ENCODE data around the gene PCDHGB4.

PCDHGB4 gene

GRCh38 chr5:141356133-141356532 is 31.4 kb upstream of the PCDHGB4 start:
- H3K4me3 ChIP-seq (ENCODE audit: low read length), result no peak overlapping the region

GRCh38 chr5:141356950-141357349 is 30.5 kb upstream of the PCDHGB4 start:
- H2AFZ ChIP-seq (ENCODE audit: low read depth, low read length), result no peak overlapping the region
- no peaks in the 10 kb centered on the region for H3K27me3 ChIP-seq (ENCODE audit: insufficient read depth, low read length)
- no peaks in the 10 kb centered on the region for H3K4me1 ChIP-seq (ENCODE audit: insufficient read depth, low read length)
- no peak overlapping the region for H3K4me3 ChIP-seq (ENCODE audit: low read length)
- no peaks in the 10 kb centered on the region for H3K36me3 ChIP-seq (ENCODE audit: insufficient read depth, low read length)
- peaks cover 40% of the 10 kb centered on the region for H3K9me3 ChIP-seq (ENCODE audit: low read length)

More at GRCh38 chr5:141356133-141356532, 31.4 kb upstream of the PCDHGB4 start:
- Histone ChIP-seq H3K27me3 (ENCODE audit: insufficient read depth, low read length) (no peaks in the 10 kb centered on the region), H3K9me3 (ENCODE audit: low read length) (peaks cover 42% of the 10 kb centered on the region), H2AFZ (ENCODE audit: low read depth, low read length) (no peak overlapping the region), H3K4me1 (ENCODE audit: insufficient read depth, low read length) (no peaks in the 10 kb centered on the region), H3K36me3 (ENCODE audit: insufficient read depth, low read length) (no peaks in the 10 kb centered on the region)

- H3K4me3 ChIP-seq (ENCODE audit: low read length), result no peak within 1 kb of the TSS
- H3K4me1 ChIP-seq (ENCODE audit: insufficient read depth, low read length), result no peaks in the 10 kb centered on the region
- no peak within 1 kb of the TSS for H2AFZ ChIP-seq (ENCODE audit: low read depth, low read length)
- H3K36me3 ChIP-seq (ENCODE audit: insufficient read depth, low read length), result no peaks in the 10 kb centered on the region
- peaks cover 47% of the 10 kb centered on the region for H3K9me3 ChIP-seq (ENCODE audit: low read length)
- no peaks in the 10 kb centered on the region for H3K27me3 ChIP-seq (ENCODE audit: insufficient read depth, low read length)
Measured at GRCh38 chr5:141359790-141360426, 27.6 kb upstream of the PCDHGB4 start, which contains the start of gene PCDHGB2. Gene PCDHGB2 (plus strand): TSS chr5:141359994. CDS start chr5:141360136, 142 bp downstream.

- Histone ChIP-seq H2AFZ (ENCODE audit: low read depth, low read length) (no peak overlapping the region), H3K4me3 (ENCODE audit: low read length) (no peak overlapping the region), H3K36me3 (ENCODE audit: insufficient read depth, low read length) (no peaks in the 10 kb centered on the region), H3K9me3 (ENCODE audit: low read length) (peaks cover 47% of the 10 kb centered on the region), H3K4me1 (ENCODE audit: insufficient read depth, low read length) (no peaks in the 10 kb centered on the region), H3K27me3 (ENCODE audit: insufficient read depth, low read length) (no peaks in the 10 kb centered on the region)
Measured at GRCh38 chr5:141360685-141361084, 26.8 kb upstream of the PCDHGB4 start.

- H2AFZ ChIP-seq (ENCODE audit: low read depth, low read length), result no peak overlapping the region
- no peaks in the 10 kb centered on the region for H3K4me1 ChIP-seq (ENCODE audit: insufficient read depth, low read length)
- H3K36me3 ChIP-seq (ENCODE audit: insufficient read depth, low read length), result no peaks in the 10 kb centered on the region
- peaks cover 43% of the 10 kb centered on the region for H3K9me3 ChIP-seq (ENCODE audit: low read length)
- H3K4me3 ChIP-seq (ENCODE audit: low read length), result no peak overlapping the region
- H3K27me3 ChIP-seq (ENCODE audit: insufficient read depth, low read length), result no peaks in the 10 kb centered on the region
Measured at GRCh38 chr5:141362719-141363118, 24.8 kb upstream of the PCDHGB4 start.

GRCh38 chr5:141363952-141364660 is 23.4 kb upstream of the PCDHGB4 start, which contains the start of gene PCDHGA5:
Gene PCDHGA5 (plus strand): TSS chr5:141364162. CDS start chr5:141364331, 169 bp downstream.
- H3K27me3 ChIP-seq (ENCODE audit: insufficient read depth, low read length), result no peaks in the 10 kb centered on the region
- H3K4me1 ChIP-seq (ENCODE audit: insufficient read depth, low read length), result no peaks in the 10 kb centered on the region
- peaks cover 40% of the 10 kb centered on the region for H3K9me3 ChIP-seq (ENCODE audit: low read length)
- no peaks in the 10 kb centered on the region for H3K36me3 ChIP-seq (ENCODE audit: insufficient read depth, low read length)
- no peak within 1 kb of the TSS for H2AFZ ChIP-seq (ENCODE audit: low read depth, low read length)
- H3K4me3 ChIP-seq (ENCODE audit: low read length), result no peak within 1 kb of the TSS

- Histone ChIP-seq H3K4me1 (ENCODE audit: insufficient read depth, low read length) (no peaks in the 10 kb centered on the region), H2AFZ (ENCODE audit: low read depth, low read length) (no peak overlapping the region), H3K36me3 (ENCODE audit: insufficient read depth, low read length) (no peaks in the 10 kb centered on the region), H3K27me3 (ENCODE audit: insufficient read depth, low read length) (no peaks in the 10 kb centered on the region), H3K4me3 (ENCODE audit: low read length) (no peak overlapping the region), H3K9me3 (ENCODE audit: low read length) (peaks cover 33% of the 10 kb centered on the region)
Measured at GRCh38 chr5:141366016-141366896, 21.2 kb upstream of the PCDHGB4 start.

GRCh38 chr5:141369994-141370848 is 17.3 kb upstream of the PCDHGB4 start, which contains the start of gene PCDHGB3:
Gene PCDHGB3 (plus strand): TSS chr5:141370242. CDS start chr5:141370395, 153 bp downstream.
- no peak within 1 kb of the TSS for H2AFZ ChIP-seq (ENCODE audit: low read depth, low read length)
- peaks cover 42% of the 10 kb centered on the region for H3K9me3 ChIP-seq (ENCODE audit: low read length)
- H3K4me1 ChIP-seq (ENCODE audit: insufficient read depth, low read length), result no peaks in the 10 kb centered on the region
- no peaks in the 10 kb centered on the region for H3K27me3 ChIP-seq (ENCODE audit: insufficient read depth, low read length)
- no peak within 1 kb of the TSS for H3K4me3 ChIP-seq (ENCODE audit: low read length)
- no peaks in the 10 kb centered on the region for H3K36me3 ChIP-seq (ENCODE audit: insufficient read depth, low read length)

GRCh38 chr5:141371572-141372475 is 15.7 kb upstream of the PCDHGB4 start:
- no peak overlapping the region for H3K4me3 ChIP-seq (ENCODE audit: low read length)
- peaks cover 31% of the 10 kb centered on the region for H3K9me3 ChIP-seq (ENCODE audit: low read length)
- H3K4me1 ChIP-seq (ENCODE audit: insufficient read depth, low read length), result no peaks in the 10 kb centered on the region
- no peaks in the 10 kb centered on the region for H3K36me3 ChIP-seq (ENCODE audit: insufficient read depth, low read length)
- no peak overlapping the region for H2AFZ ChIP-seq (ENCODE audit: low read depth, low read length)
- no peaks in the 10 kb centered on the region for H3K27me3 ChIP-seq (ENCODE audit: insufficient read depth, low read length)

- no peak within 1 kb of the TSS for H3K4me3 ChIP-seq (ENCODE audit: low read length)
Measured at GRCh38 chr5:141373673-141374317, 13.7 kb upstream of the PCDHGB4 start, which contains the start of gene PCDHGA6. Gene PCDHGA6 (plus strand): TSS chr5:141373891. CDS start chr5:141374084, 193 bp downstream.

GRCh38 chr5:141374627-141375026 is 12.9 kb upstream of the PCDHGB4 start:
- no peaks in the 10 kb centered on the region for H3K4me1 ChIP-seq (ENCODE audit: insufficient read depth, low read length)
- no peaks in the 10 kb centered on the region for H3K36me3 ChIP-seq (ENCODE audit: insufficient read depth, low read length)
- H3K9me3 ChIP-seq (ENCODE audit: low read length), result peaks cover 31% of the 10 kb centered on the region
- H3K27me3 ChIP-seq (ENCODE audit: insufficient read depth, low read length), result no peaks in the 10 kb centered on the region
- no peak overlapping the region for H3K4me3 ChIP-seq (ENCODE audit: low read length)
- no peak overlapping the region for H2AFZ ChIP-seq (ENCODE audit: low read depth, low read length)

More at GRCh38 chr5:141373673-141374317, 13.7 kb upstream of the PCDHGB4 start, which contains the start of gene PCDHGA6:
- no peak within 1 kb of the TSS for H2AFZ ChIP-seq (ENCODE audit: low read depth, low read length)
- H3K4me1 ChIP-seq (ENCODE audit: insufficient read depth, low read length), result no peaks in the 10 kb centered on the region
- H3K27me3 ChIP-seq (ENCODE audit: insufficient read depth, low read length), result no peaks in the 10 kb centered on the region
- no peaks in the 10 kb centered on the region for H3K36me3 ChIP-seq (ENCODE audit: insufficient read depth, low read length)
- H3K9me3 ChIP-seq (ENCODE audit: low read length), result peaks cover 31% of the 10 kb centered on the region
